ENCODE measurements around the gene NOXO1. TPM values are rescaled to one million over a fixed set of nuclear protein-coding genes. Genes with fewer than 3 reads are reported as not detected.
A peak's percentile ranks its signal among the peaks of the same experiment; 100 is the strongest.

The NOXO1 gene
- total and polyA plus RNA-seq, 9 of the 15 experiments (the other 6 are each of a cell fraction or from before 2014, with no cell fraction given), result not detected

GRCh38 chr16:1971796-1972489 is 9.3 kb downstream of the NOXO1 start, which contains the start of gene TBL3 (continued):
- TF ChIP-seq NR4A1 (CRISPR knock-in tag; IDR thresholded peaks at IDR 0.05) (0 out of 2 replicates have a peak, but pooled peaks have one; percentile 52), NR4A1 (tag; IDR thresholded peaks at IDR 0.05) (no peak), GATAD2B (IDR thresholded peaks at IDR 0.05; ENCODE audit: borderline replicate concordance) (0 out of 2 replicates have a peak, but pooled peaks have one; percentile 41), E2F1 (CRISPR knock-in tag; IDR thresholded peaks at IDR 0.05) (peak; percentile 77; the same call in 1 of the 2 replicates), RBBP5 (IDR thresholded peaks at IDR 0.05; ENCODE audit: borderline replicate concordance, insufficient read depth, low read length, poor library complexity, severe bottlenecking) (peak; percentile 95), ETS2 (tag; IDR thresholded peaks at IDR 0.05; ENCODE audit: borderline replicate concordance, poor library complexity, severe bottlenecking) (no peak), PRDM10 (IDR thresholded peaks at IDR 0.05; ENCODE audit: partially characterized antibody) (no peak), BDP1 (IDR thresholded peaks at IDR 0.05; ENCODE audit: insufficient read depth, insufficient read length) (no peak), SFPQ (IDR thresholded peaks at IDR 0.05; ENCODE audit: low read depth, low read length) (no peak), ARHGAP35 (IDR thresholded peaks at IDR 0.05; ENCODE audit: partially characterized antibody) (no peak), ELF2 (CRISPR knock-in tag; IDR thresholded peaks at IDR 0.05) (peak; percentile 98), ZNF551 (CRISPR knock-in tag; IDR thresholded peaks at IDR 0.05) (no peak), ELF1 (tag; IDR thresholded peaks at IDR 0.05) (peak; percentile 99), HOXB6 (CRISPR knock-in tag; IDR thresholded peaks at IDR 0.05; ENCODE audit: borderline replicate concordance) (no peak), MECOM (CRISPR knock-in tag; IDR thresholded peaks at IDR 0.05) (no peak), ZBTB1 (CRISPR knock-in tag; IDR thresholded peaks at IDR 0.05; ENCODE audit: borderline replicate concordance, low read depth) (no peak), MAFF (IDR thresholded peaks at IDR 0.05; ENCODE audit: low read length) (no peak), USF1 (CRISPR knock-in tag; IDR thresholded peaks at IDR 0.05) (no peak)

Measured in K562 (cell line).